MM.1S (cell line): Measurements from ENCODE around the gene PXDC1.

Source experiments
- DNase-seq: peaks from one replicate; pipeline ENCODE4 v3.0.0-alpha.2; 2015
- H2AFZ ChIP-seq: fragments of 300-600 bp; sonication (generic); 2 replicates; pipeline ENCODE4 v1.6.0; 2016; ENCODE audit warnings: antibody characterized with exemption, low read length
- H3F3A ChIP-seq: fragments of 300-600 bp; sonication (generic); 2 replicates; pipeline ENCODE4 v1.6.1; 2016; ENCODE audit warnings: mild to moderate bottlenecking, antibody characterized with exemption, low read length, moderate library complexity, mixed read lengths; ENCODE audit not compliant: insufficient read depth
- H3K27ac ChIP-seq: fragments of 300-600 bp; sonication (generic); 2 replicates; pipeline ENCODE4 v1.5.1; 2016; ENCODE audit warnings: mild to moderate bottlenecking, low read length
- H3K27me3 ChIP-seq: fragments of 300-600 bp; sonication (generic); replicated peaks from 2 replicates; pipeline ENCODE4 v1.6.0; 2016; ENCODE audit warnings: low read length; ENCODE audit not compliant: insufficient read depth
- H3K36me3 ChIP-seq: fragments of 300-600 bp; sonication (generic); replicated peaks from 2 replicates; pipeline ENCODE4 v1.6.1; 2016; ENCODE audit warnings: mild to moderate bottlenecking, low read length, mixed read lengths; ENCODE audit not compliant: insufficient read depth
- H3K4me1 ChIP-seq: fragments of 300-600 bp; sonication (generic); 2 replicates; pipeline ENCODE4 v1.6.1; 2016; ENCODE audit warnings: low read length, mixed read lengths
- H3K4me2 ChIP-seq: fragments of 300-600 bp; sonication (generic); 2 replicates; pipeline ENCODE4 v1.6.0; 2016; ENCODE audit warnings: low read depth, low read length
- H3K4me3 ChIP-seq: fragments of 300-600 bp; sonication (generic); 2 replicates; pipeline ENCODE4 v1.5.1; 2016; ENCODE audit warnings: low read length, mixed read lengths
- H3K79me2 ChIP-seq: fragments of 300-600 bp; sonication (generic); 2 replicates; pipeline ENCODE4 v1.6.1; 2016; ENCODE audit warnings: mixed run types, low read length, mixed read lengths
- H3K9ac ChIP-seq: fragments of 300-600 bp; sonication (generic); 2 replicates; pipeline ENCODE4 v1.6.1; 2016; ENCODE audit warnings: low read length, mixed read lengths
- H3K9me2 ChIP-seq: fragments of 300-600 bp; sonication (generic); replicated peaks from 2 replicates; pipeline ENCODE4 v1.6.1; 2016; ENCODE audit warnings: mild to moderate bottlenecking, low read length, mixed read lengths; ENCODE audit not compliant: insufficient read depth
- H3K9me3 ChIP-seq: fragments of 300-600 bp; sonication (generic); replicated peaks from 2 replicates; pipeline ENCODE4 v1.6.1; 2016; ENCODE audit warnings: mild to moderate bottlenecking, low read length, mixed read lengths; ENCODE audit not compliant: insufficient read depth
- H4K20me1 ChIP-seq: fragments of 300-600 bp; sonication (generic); 2 replicates; pipeline ENCODE4 v1.6.1; 2016; ENCODE audit warnings: mild to moderate bottlenecking, low read length, moderate library complexity, mixed read lengths; ENCODE audit not compliant: insufficient read depth
- CTCF ChIP-seq: fragments of 300-600 bp; sonication (generic); IDR thresholded peaks from 2 replicates; pipeline ENCODE4 v1.5.1; 2016; ENCODE audit warnings: antibody characterized with exemption, low read length, mixed read lengths
- EZH2 ChIP-seq: fragments of 300-600 bp; sonication (generic); optimal IDR thresholded peaks from 2 replicates; pipeline ENCODE3; 2017; ENCODE audit warnings: low read depth, mild to moderate bottlenecking, antibody characterized with exemption, low read length, mixed read lengths
- EZH2phosphoT487 ChIP-seq: fragments of 300-600 bp; sonication (generic); IDR thresholded peaks from 2 replicates; pipeline ENCODE4 v1.6.1; 2018; ENCODE audit warnings: antibody characterized with exemption, low read length

Gene PXDC1

GRCh38 chr6:3737831-3738210 is 13.7 kb downstream of the PXDC1 start:
- Histone ChIP-seq H3F3A (no peaks in the 10 kb centered on the region), H2AFZ (no peak overlapping the region), H3K9ac (no peak overlapping the region), H3K4me3 (no peak overlapping the region), H3K36me3 (no peaks in the 10 kb centered on the region), H3K9me3 (no peaks in the 10 kb centered on the region), H3K9me2 (no peaks in the 10 kb centered on the region), H3K4me2 (no peak overlapping the region), H3K79me2 (no peaks in the 10 kb centered on the region), H3K27ac (no peak overlapping the region), H3K27me3 (0 out of 2 replicates have a peak, but pooled peaks cover 5% of the 10 kb centered on the region), H3K4me1 (peaks cover 3% of the 10 kb centered on the region), H4K20me1 (no peaks in the 10 kb centered on the region)
- no peak for TF ChIP-seq EZH2phosphoT487
- TF ChIP-seq CTCF: no peak
- no peak for TF ChIP-seq EZH2
- no peak for DNase-seq

GRCh38 chr6:3737149-3737830 is 14.2 kb downstream of the PXDC1 start:
- DNase-seq: no peak
- H3K79me2 ChIP-seq: no peaks in the 10 kb centered on the region
- H3K9ac ChIP-seq: no peak overlapping the region
- H3K27me3 ChIP-seq: 0 out of 2 replicates have a peak, but pooled peaks cover 5% of the 10 kb centered on the region
- no peak overlapping the region for H2AFZ ChIP-seq
- H3K9me2 ChIP-seq: no peaks in the 10 kb centered on the region
- no peak overlapping the region for H3K4me2 ChIP-seq
- H3K36me3 ChIP-seq: no peaks in the 10 kb centered on the region
- no peaks in the 10 kb centered on the region for H3K4me1 ChIP-seq
- no peaks in the 10 kb centered on the region for H3K9me3 ChIP-seq
- H3K4me3 ChIP-seq: no peak overlapping the region
- H3F3A ChIP-seq: no peaks in the 10 kb centered on the region
- H3K27ac ChIP-seq: no peak overlapping the region
- TF ChIP-seq EZH2 (no peak), CTCF (no peak), EZH2phosphoT487 (no peak)
- no peaks in the 10 kb centered on the region for H4K20me1 ChIP-seq

GRCh38 chr6:3735029-3735605 is 16.4 kb downstream of the PXDC1 start:
- no peaks in the 10 kb centered on the region for H3F3A ChIP-seq
- H3K27me3 ChIP-seq: no peaks in the 10 kb centered on the region
- H3K36me3 ChIP-seq: no peaks in the 10 kb centered on the region
- TF ChIP-seq EZH2phosphoT487: no peak
- no peak for TF ChIP-seq CTCF
- no peak for TF ChIP-seq EZH2
- no peak overlapping the region for H3K9ac ChIP-seq
- H3K79me2 ChIP-seq: no peaks in the 10 kb centered on the region
- H3K4me2 ChIP-seq: no peak overlapping the region
- no peak overlapping the region for H3K4me3 ChIP-seq
- no peak for DNase-seq
- H3K9me2 ChIP-seq: no peaks in the 10 kb centered on the region
- H2AFZ ChIP-seq: no peak overlapping the region
- no peaks in the 10 kb centered on the region for H4K20me1 ChIP-seq
- no peaks in the 10 kb centered on the region for H3K9me3 ChIP-seq
- H3K27ac ChIP-seq: no peak overlapping the region
- H3K4me1 ChIP-seq: no peaks in the 10 kb centered on the region
